BE2C (cell line): ENCODE measurements around the gene ETNK2.

Experiments
- DNase-seq: peaks from one replicate; pipeline ENCODE4 v3.0.0-alpha.2; 2020
- H3K27me3 ChIP-seq: fragments of 250-450 bp; sonication (Bioruptor Pico); 2 replicates; pipeline ENCODE4 v1.5.1; 2020; ENCODE audit warnings: mild to moderate bottlenecking
- H3K36me3 ChIP-seq: fragments of 250-450 bp; sonication (Bioruptor Pico); 2 replicates; pipeline ENCODE4 v1.5.1; 2020; ENCODE audit warnings: mild to moderate bottlenecking
- H3K4me1 ChIP-seq: fragments of 250-450 bp; sonication (Bioruptor Pico); 2 replicates; pipeline ENCODE4 v1.5.1; 2020
- H3K4me3 ChIP-seq: 2 replicates; pipeline ENCODE4 v1.5.1; 2011; ENCODE audit warnings: low read depth, low read length
- H3K9me3 ChIP-seq: fragments of 250-450 bp; sonication (Bioruptor Pico); 2 replicates; pipeline ENCODE4 v1.5.1; 2020
- TF ChIP-seq, protein P1 (sequence below): IDR thresholded peaks from 2 replicates; pipeline ENCODE4 v1.5.1; 2012; ENCODE audit warnings: mild to moderate bottlenecking, low read depth, low read length

The ETNK2 gene

DNA sequence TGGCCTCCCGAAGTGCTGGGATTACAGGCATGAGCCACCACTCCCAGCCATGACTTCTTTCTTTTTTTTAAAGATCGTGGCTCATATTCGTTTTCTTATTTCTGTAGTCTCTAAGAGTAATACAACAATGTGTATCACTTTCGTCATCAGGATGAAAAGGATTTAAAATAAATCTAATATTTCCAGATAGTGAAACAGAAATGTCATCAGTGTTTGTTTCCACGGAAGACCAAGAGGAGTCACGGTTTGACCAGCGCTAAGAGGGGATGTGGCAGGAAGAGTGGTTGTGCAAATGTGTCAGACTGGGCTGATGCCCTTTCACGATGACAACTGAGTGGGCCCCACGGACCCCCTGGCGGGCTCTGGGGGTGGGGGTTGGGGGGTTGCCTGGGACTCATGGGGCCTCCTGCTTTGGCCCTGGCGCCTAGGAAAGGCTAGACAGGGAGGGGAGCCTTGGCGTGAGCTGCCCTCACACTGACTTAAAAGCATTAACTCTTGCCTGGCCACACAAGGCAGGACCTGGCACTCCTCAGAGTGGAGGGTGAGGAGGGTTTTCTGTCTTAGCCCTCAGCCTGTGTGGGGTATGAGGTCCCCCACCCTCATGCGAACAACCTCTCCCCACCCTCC, 70.6 kb downstream of the ETNK2 start:
- DNase-seq: no peak
- no peaks in the 10 kb centered on the region for H3K36me3 ChIP-seq
- peaks cover 6% of the 10 kb centered on the region; the same call in 1 of the 2 replicates for H3K4me1 ChIP-seq

More for the DNA sequence above, 70.6 kb downstream of the ETNK2 start:
- TF ChIP-seq, protein P1, sequence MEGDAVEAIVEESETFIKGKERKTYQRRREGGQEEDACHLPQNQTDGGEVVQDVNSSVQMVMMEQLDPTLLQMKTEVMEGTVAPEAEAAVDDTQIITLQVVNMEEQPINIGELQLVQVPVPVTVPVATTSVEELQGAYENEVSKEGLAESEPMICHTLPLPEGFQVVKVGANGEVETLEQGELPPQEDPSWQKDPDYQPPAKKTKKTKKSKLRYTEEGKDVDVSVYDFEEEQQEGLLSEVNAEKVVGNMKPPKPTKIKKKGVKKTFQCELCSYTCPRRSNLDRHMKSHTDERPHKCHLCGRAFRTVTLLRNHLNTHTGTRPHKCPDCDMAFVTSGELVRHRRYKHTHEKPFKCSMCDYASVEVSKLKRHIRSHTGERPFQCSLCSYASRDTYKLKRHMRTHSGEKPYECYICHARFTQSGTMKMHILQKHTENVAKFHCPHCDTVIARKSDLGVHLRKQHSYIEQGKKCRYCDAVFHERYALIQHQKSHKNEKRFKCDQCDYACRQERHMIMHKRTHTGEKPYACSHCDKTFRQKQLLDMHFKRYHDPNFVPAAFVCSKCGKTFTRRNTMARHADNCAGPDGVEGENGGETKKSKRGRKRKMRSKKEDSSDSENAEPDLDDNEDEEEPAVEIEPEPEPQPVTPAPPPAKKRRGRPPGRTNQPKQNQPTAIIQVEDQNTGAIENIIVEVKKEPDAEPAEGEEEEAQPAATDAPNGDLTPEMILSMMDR: no peak
- H3K9me3 ChIP-seq: no peaks in the 10 kb centered on the region
- H3K27me3 ChIP-seq: peaks cover 8% of the 10 kb centered on the region
- H3K4me3 ChIP-seq: no peak overlapping the region
